GM12875 (cell line): ENCODE measurements around the gene BIRC2.

Source experiments
- H3K4me3 ChIP-seq: one replicate; pipeline ENCODE4 v1.5.1; 2011; ENCODE audit warnings: low read depth, low read length, control low read depth
- TF ChIP-seq, protein P1 (sequence below): IDR thresholded peaks from 2 replicates; pipeline ENCODE4 v1.5.1; 2011; ENCODE audit warnings: low read depth, mild to moderate bottlenecking, control low read depth, inconsistent platforms, low read length, moderate library complexity, borderline replicate concordance; ENCODE audit not compliant: insufficient read depth

BIRC2 gene

DNA sequence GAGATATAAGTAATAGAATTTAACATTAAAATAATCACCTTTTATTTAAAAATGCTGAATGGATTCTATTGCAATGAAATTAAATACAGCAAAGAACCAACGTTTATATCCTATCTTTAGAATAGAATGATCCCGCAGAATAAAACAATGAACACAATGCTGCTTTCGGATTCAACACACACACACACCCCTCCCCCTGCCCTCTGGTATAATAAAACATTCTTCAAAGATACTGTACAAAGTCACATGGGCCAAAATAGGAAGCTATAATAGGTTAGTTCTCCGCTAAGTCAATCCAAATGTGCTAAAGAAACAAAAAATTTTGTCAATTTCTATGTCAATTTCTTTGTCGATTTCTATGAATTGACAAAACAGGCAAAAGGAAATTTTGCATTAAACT is 58.5 kb downstream of the BIRC2 start:
- H3K4me3 ChIP-seq = no peak overlapping the region
- TF ChIP-seq, protein P1, sequence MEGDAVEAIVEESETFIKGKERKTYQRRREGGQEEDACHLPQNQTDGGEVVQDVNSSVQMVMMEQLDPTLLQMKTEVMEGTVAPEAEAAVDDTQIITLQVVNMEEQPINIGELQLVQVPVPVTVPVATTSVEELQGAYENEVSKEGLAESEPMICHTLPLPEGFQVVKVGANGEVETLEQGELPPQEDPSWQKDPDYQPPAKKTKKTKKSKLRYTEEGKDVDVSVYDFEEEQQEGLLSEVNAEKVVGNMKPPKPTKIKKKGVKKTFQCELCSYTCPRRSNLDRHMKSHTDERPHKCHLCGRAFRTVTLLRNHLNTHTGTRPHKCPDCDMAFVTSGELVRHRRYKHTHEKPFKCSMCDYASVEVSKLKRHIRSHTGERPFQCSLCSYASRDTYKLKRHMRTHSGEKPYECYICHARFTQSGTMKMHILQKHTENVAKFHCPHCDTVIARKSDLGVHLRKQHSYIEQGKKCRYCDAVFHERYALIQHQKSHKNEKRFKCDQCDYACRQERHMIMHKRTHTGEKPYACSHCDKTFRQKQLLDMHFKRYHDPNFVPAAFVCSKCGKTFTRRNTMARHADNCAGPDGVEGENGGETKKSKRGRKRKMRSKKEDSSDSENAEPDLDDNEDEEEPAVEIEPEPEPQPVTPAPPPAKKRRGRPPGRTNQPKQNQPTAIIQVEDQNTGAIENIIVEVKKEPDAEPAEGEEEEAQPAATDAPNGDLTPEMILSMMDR = no peak

- TF ChIP-seq, protein P1 = no peak
- no peak overlapping the region for H3K4me3 ChIP-seq
These were observed 59.1 kb downstream of the BIRC2 start for GRCh38 chr11:102406099-102406498.

DNA sequence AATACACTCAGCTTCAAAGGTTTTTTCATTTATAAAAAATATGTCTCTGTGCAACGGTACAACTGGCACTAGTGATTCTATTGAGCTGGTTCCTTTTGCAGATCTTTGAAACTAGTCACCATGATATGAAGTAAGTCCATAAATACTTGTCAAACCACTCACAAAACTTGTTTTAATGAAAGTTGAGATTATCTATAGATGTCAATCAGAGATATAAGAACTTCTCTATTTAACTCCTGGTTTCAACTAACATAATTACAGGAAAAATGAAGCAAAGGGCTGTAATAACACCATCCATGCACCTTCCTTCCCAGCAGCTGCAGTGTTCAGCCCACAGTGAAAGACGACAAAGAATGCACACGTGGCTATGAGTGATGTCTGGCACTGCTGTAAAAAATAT is 60.9 kb downstream of the BIRC2 start:
- H3K4me3 ChIP-seq = no peak overlapping the region
- TF ChIP-seq, protein P1 = no peak

DNA sequence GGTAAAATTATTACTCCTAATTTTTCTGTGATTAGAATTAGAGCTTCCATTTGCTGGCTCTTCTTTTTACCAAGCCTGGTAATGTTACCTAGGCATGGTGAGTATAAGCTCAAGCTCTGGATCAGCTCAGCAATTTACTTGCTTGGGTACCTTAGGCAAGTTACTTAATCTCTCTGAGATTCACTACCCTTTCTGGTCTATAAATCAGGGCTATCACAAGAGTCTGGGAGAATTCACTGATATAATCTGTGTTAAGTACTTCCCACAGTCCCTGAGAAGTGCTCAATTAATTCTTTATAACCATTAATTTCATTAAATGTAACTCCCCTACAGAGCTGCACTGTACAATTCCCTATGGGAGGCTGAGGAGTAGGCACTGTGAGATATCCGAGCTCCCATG is 61.3 kb downstream of the BIRC2 start:
- TF ChIP-seq, protein P1 = no peak
- no peak overlapping the region for H3K4me3 ChIP-seq

GRCh38 chr11:102410382-102410784 is 63.4 kb downstream of the BIRC2 start:
- no peak overlapping the region for H3K4me3 ChIP-seq
- TF ChIP-seq, protein P1 = no peak

- TF ChIP-seq, protein P1 = no peak
- H3K4me3 ChIP-seq = no peak overlapping the region
These were observed 64.1 kb downstream of the BIRC2 start for GRCh38 chr11:102411142-102411541.

DNA sequence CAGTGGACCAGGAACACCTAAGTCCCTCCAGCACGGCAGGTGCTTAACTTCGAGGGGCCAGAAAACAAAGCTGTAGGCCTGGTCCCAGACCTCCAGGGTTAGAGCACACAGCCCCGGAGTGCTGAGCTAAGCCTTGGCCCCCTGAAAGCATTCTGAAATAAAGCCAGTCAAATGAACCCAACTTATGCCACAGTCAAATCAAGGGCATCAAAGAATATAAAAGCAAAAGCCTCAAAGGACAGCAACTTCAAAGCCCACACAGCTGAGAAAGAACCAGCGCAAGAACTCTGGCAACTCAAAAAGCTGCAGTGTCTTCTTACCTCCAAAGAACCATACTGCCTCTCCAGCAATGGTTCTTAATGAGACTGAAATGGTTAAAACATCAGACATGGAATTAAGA is 66.5 kb downstream of the BIRC2 start:
- TF ChIP-seq, protein P1 = no peak
- H3K4me3 ChIP-seq = no peak overlapping the region
